ENCODE data around the gene ATP9B.
"Not testable (repeated sequence)": the region's sequence is repeated elsewhere in the genome, so short reads cannot be mapped to it uniquely, and the experiment has no call there.

ATP9B gene

DNA sequence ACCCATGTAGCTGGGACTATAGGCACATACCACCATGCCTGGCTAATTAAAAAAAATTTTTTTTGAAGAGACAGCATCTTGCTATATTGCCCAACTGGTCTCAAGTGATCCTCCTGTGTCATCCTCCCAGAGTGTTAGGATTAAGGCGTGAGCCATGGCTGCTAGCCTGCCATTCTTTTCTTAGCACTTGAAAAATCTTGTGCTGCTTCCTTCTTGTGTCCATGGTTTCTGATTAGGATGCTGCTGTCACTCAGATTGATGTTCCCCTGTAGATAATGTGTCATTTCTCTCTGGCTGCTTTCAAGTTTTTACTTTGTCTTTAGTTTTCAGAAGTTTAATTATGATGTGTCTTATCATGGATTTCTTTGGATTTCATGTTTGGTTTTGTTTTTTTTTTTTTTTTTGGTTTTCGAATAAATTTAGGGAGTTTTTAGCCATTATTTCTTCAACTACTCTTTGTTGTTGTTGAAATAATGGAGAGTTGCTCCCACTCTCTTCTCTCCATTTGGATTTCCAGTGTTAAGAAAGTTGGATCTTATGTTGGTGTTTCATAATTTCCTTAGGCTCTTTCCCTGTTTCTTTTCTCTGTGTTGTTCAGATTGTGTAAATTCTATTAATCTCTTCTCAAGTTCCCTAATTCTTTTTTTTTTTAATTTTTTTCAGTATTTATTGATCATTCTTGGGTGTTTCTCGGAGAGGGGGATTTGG, 2.5 kb downstream of the ATP9B start:
- DNase-seq: peak; percentile 78 to 93 (median 80)

DNA sequence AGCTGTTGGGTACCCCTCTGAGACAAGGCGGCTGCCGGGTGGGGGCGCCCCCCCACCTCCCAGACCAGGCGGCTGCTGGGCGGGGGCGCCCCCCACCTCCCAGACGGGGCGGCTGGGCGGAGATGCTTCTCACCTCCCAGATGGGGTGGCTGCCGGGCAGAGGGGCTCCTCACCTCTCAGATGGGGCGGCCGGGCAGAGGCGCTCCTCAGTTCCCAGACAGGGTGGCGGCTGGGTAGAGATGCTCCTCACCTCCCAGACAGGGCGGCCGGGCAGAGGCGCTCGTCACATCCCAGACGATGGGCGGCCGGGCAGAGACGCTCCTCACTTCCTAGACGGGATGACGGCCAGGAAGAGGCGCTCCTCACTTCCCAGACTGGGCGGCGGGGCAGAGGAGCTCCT, 3.5 kb downstream of the ATP9B start:
- not testable (repeated sequence) for DNase-seq

DNA sequence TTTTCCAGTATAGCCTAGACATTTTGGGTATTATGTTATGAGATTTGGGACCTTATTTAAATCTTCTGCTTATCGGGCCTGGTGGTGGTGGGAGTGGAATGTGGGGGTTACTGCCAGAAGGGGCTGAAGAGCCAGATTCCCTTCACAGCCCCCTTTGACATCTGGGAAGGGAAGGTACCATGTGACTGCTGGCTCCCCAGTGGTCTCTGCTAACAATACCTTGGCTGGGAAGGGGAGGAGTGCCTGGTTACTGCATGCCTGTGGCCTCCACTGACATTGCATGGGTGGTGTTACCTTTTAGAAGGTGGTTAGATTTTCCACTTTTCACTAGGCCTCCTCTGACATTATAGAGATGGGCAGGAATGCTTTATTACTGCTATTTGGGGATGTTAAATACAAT, 8.0 kb downstream of the ATP9B start:
- no peak for DNase-seq

DNA sequence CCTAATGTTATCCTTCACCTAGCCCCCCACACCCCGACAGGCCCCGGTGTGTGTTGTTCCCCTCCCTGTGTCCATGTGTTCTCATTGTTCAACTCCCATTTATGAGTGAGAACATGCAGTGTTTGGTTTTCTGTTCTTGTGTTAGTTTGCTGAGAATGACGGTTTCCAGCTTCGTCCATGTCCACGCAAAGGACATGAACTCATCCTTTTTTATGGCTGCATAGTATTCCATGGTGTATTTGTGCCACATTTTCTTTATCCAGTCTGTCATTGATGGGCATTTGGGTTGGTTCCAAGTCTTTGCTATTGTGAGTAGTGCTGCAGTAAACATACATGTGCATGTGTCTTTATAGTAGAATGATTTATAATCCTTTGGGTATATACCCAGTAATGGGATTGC, 9.6 kb downstream of the ATP9B start:
- not testable (repeated sequence) for DNase-seq

DNA sequence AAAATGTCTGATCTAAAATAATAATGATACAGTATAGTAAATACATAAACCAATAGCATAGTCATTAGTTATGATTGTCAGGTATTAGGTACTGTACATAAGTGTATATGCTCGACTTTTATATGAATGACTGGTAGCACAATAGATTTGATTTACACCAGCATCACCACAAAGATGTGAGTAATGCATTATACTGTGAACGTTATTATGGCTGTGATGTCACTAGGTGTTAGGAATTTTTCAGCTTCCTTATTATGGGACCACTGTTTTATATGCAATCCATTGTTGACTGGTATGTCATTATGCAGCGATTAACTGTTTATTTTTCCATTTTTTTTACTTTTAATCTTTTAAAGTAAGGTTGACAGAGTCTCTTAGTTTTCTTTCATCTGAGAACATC, 23.7 kb downstream of the ATP9B start:
- DNase-seq: no peak

DNA sequence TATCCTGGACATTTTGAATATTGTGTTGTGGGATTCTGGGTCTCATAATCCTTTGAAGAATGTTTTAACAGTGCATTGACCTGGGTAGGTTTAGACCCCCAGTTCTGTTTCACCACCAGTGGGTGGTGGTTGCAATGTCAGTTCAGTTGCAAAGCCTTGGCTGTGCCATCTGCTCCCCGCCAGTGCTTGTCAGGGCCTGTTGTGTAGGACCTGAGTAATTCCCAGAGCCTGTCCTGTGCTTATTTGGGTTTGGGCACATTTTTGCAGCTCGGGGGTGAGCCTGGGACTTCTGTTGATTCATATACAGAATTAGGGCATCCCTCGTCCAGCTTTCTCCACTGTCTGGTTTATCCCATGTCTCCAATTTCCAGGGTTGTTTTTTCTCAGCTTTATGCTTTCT, 24.8 kb downstream of the ATP9B start:
- no peak for DNase-seq

DNA sequence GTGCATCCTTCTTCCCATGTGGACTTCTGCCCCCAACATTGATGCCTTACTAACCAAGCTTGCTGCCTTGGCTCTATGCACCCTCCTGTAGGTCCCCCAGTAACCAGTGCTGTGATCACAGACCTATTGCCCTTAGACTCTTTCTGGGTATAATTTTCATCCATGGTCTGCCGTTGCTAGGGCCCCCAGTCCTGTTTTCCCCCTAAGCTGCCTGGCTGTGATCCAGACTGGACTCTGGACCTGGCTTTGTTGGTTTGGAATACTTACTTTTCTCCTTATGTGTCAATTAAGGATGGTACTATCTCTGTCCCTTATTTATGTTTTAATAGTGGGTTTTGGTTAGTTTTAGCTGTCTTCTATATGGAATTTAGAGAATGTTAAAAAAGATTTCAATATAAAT, 26.0 kb downstream of the ATP9B start:
- no peak for DNase-seq

DNA sequence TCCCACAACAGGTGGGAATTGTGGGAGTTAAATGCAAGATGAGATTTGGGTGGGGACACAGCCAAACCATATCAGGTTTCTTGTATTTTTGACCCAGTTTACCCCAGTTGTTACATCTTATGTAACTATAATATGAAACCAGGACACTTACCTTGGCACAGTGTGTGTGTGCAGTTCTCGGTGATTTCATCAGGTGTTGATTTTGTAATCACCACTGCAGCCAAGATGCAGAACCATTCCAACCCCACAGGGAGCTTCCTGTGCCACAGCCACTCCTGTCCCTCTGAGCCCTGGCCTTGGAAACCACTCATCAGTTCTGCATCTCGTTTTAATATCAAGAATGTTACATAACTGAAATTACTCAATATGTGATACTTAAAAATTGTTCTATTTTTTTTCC, 31.8 kb downstream of the ATP9B start:
- no peak for DNase-seq

DNA sequence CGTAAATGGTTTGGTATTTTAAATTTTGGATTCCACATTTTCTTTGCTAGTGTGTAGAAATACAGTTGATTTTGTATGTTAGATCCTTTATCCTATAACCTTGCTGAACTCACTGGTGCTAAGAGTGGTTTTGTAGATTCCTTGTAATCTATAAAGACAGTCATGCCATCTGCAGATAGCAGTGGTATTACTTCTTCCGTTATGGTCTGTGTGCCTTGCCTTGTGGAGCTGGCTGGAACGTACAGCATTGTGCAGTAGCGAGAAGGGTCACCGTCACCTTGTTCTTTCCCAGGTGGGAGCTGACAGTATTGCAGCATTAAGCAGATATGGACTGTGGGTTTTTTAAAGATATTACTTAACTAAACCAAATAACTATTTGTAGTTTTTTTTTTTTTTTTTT, 33.7 kb downstream of the ATP9B start:
- DNase-seq: no peak

DNA sequence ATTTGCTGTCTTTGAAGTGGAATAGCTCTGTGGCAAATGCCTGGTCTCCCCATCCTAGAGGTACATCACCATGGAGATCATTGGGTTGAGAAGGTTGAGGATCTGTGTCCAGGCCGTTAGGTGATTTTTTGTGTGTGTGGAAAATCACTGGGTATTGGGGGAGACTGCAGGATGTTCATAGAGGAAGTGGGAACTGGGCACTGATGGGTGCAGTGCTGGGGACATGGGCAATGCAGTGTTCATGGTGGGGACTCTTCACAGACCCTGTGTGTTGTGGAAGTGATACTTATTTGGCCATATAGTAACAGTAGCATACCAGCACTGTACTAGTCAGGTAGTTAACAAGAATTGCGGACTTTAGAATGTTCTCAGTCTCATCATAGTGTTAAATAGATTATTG, 34.9 kb downstream of the ATP9B start:
- no peak for DNase-seq

DNA sequence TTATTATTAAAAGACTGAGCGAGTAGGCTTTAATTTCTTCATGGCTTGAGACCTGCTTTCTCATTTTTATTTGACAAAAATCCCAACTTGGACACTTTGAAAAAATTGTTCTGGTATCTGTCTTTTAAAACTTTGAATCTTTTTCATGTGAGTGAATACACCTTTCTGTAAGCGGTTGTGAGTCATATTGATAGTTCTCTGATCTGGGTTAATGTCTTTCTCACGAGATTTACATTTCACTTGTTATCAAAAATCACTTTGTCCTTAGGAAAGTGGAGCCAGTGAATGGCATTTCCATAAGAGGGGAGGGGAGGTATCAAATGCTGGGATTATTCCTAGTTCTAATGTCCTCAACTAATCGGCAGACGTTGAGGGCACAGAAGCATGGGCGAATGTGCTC, 36.3 kb downstream of the ATP9B start:
- DNase-seq: no peak

DNA sequence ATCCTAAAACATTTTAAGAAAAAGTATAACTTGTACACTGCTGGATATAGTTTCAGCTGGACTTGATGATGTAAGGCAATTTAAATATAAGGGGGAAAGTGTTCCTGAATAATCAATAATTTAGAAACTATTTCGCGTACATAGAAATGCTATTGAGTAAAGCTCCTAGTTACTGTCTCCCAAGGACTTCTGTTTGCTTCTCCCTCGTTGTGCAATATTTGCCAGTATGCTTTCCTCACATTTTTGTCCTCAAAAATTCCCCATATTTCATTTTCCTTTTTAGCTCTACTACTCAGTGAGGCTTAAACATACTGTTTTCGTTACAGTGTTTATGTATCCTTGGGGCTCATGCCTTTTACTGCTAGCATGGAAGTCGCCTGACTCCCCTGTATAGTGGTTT, 36.9 kb downstream of the ATP9B start:
- no peak for DNase-seq

DNA sequence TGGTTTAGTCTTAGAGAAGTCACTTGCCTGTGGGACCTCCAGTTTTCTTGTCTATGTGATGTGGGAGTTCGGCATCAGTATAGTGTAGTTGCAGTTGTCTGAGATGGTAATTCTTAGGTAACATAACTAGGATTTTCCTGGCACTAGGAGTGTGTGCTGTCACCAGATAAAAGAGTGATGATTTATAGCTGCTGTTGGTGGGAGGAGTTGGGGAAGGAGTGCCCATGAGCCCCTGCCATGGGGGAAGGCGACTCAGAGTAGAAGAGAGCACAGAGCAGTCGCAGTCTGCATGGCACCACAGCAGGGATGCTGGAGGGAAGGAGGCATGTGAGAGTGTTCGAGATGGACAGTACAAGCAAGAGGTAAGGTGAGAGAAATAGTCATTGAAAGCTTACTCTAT, 38.7 kb downstream of the ATP9B start:
- no peak for DNase-seq

DNA sequence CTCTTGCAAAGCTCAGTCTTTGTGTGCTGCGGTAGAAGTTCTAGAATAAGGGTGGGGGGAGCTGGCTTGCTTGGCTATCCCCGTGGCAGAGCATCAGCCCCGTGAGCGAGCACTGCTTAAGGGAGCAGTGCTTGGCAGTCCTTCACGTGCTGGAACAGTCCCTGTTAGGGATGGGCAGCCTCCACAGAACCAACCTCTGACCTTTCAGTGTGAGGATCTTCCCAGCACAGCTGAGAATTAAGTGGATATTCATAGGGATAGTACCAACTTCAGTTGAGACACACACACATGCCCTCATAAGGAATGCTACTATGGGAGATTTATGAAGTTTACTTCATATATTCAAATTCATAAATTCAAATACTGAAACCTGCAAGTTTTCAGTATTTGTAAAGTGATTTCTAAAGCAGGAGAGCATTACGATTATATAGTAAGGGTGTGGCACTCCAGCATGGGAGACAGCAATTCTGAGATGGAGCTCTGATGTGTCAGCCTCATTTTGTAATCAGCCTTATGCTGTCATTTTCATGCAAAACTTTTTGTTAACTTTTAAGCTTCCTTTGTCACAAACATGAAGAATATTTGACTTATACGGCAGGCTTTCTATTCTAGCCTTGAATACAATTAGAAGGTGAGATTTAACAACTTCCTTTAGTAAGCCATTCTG, 39.5 kb downstream of the ATP9B start:
- DNase-seq: peak in 2 of 4 experiments; percentile 19 to 26

DNA sequence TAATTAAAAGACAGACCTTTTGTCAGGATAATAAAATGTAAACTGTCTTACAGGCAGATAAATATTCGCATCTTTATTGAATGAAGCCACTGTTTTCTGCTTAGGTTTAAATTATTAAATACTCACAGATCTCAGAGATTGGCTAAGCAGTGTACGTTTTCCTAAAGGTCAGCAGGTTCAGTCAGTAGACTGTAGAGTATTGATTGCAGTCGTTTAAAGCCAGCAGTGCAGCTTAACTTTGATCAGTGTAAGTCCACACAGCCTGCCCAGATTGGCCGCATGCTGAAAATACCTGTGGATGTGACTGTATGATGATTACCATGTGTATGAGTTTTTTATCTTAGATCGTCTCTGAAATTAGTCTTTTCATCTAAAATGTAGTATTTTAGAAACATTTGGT, 42.3 kb downstream of the ATP9B start:
- DNase-seq: no peak

DNA sequence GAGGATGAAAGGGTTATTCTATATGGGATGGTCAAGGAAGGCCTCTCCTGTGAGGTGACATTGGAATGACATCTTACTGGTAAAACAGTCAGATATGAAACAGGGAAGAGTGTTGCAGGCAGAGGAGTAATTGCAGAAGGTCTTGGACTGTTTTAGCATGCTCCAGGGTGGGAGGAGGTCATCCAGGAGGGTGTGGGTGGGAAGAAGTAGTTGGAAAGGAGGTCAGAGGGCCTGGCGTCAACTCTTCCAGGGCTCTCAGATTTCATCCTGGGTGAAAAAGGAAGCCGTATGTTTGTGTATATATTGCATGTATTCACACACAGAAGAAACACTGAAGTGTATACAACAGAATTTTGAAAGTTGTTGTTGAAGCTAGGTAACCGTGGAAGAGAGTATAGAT, 48.2 kb downstream of the ATP9B start:
- DNase-seq: peak; percentile 60 to 83 (median 80)

DNA sequence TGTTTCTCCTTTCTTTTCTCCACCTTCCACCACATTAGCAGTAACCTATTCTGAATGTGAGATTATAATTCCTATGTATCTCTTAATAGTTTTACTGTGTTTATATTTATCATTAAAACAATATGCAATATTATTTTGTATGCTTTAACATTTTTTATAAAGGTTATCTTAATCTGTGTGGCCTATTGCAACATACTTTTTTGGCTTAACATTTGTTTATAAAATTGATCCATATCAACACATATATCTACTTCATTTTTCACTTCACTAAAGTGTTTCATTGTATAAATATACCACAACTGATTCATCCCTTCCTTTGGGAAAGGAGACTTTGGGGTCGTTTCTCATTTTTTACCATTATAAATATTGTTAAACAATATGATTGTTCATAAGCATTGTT, 48.6 kb downstream of the ATP9B start:
- DNase-seq: no peak

DNA sequence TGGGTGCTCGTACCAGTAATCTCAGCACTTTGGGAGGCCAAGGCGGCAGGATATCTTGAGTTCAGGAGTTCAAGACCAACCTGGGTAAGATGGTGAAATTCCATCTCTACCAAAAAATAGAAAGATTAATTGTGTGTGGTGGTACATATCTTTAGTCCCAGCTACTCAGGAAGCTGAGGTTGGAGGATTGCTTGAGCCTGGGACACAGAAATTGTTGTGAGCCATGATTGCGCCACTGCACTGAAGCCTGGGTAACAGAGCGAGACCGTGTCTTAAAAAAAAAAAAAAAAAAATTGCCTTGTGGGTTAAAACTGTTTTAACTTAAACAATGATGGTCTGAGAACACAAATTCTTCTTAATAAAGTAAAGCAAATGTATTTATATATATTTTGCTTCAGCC, 49.6 kb downstream of the ATP9B start:
- DNase-seq: no peak

DNA sequence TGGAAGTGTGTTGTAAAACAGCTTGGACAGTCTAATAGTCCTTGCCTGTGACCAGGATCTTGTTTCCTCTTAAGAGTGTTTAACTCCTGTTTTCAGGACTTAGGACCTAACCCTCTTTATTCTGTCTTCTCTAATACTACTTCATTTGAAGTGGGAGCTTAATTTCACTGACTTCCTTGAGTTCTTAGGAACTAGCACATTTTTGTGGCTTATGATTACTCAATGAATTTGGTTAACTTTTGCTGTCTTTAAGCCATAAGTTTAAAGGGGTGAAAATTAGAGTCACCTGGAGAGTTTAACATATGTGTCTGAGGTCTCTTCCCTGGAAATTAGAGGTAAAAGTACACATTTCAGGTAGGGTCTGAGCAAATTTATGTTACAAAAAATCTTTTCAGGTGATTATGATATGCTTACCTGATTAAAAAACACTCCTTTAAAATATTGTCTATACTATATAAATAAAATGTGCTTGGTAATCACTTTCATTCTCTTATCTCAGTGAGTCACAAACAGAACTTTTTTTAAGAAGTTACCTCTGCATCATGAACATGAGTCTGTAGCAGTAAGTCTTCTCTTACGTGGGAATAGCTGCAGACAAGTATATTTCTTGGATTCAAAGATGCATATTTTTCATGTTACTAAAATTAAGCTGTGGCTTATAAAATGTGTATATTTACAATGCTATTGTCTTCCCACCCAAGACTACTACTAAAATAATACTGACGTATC, 52.7 kb downstream of the ATP9B start:
- no peak for DNase-seq

DNA sequence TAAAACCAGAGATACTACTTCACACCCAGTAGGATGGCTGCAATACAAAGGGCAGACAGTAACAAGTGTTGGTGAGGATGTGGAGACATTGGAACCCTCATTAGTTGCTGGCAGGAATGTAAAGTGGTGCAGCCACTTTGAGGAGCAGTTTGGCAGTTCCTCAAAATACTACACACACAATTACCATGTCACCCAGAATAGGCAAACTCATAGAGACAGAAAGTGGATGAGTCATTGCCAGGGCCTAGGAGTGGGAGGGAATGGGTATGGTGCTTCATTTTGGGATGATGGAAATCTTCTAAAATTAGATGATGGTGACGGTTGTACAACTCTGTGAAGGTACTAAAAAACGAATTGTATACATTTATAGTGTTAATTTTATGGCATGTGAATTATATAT, 54.8 kb downstream of the ATP9B start:
- DNase-seq: peak; percentile 39 to 69 (median 50)

DNA sequence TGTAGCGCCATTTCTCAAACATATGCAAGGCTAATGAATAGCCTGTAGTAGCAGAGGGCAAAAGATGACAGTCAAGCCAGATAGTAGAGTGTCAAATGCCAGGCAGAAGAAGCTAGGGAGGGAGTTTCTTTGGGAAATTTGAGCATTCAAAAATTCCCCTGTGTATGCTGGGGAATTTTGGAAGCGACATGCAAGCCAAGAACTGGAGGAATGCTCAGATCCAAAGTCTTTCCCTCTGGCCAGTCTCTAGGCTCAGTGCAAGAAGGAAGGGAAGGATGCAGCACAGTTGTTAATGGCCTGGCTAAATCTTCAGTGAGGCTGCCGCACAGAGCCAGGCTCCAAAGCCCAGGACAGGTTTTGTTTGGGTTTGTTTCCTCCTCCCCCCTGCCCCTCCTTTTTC, 59.9 kb downstream of the ATP9B start:
- DNase-seq: no peak

DNA sequence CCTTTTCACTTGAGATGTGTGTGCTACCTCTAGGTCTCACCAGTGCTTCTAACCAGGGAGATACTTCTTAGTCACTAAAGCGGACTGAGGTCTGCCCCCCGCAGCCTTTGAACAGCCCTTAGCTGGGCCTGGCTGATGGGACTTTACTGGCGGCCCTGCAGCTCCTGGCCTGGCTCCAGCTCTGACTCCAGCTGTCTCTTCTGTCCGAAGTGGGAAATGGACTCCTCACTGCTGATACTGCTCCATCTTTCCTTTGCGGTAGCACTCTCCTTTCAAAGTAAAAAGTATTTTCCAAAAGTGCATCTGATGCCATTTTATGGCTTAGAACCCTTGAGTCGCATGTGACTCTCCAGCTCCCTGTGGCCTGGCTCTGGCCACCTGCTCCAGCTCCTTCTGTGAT, 64.5 kb downstream of the ATP9B start:
- DNase-seq: no peak

DNA sequence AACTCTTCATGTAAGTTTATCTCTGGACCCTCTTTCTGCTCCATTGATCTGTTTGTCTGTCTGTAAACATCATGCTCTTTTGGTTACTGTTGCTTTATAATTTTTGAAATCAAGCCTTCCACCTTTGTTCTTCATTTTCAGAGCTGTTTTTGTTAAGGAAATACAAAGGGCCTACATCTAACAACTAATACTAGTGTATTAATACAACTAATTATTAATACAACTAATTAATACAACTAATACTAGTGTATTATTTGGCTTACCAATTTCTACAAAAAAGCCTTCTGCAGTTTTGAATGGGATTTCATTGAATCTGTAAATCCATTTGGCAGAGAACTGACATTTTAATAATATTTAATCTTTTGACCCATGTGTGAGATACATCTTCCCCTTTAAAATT, 66.7 kb downstream of the ATP9B start:
- no peak for DNase-seq

DNA sequence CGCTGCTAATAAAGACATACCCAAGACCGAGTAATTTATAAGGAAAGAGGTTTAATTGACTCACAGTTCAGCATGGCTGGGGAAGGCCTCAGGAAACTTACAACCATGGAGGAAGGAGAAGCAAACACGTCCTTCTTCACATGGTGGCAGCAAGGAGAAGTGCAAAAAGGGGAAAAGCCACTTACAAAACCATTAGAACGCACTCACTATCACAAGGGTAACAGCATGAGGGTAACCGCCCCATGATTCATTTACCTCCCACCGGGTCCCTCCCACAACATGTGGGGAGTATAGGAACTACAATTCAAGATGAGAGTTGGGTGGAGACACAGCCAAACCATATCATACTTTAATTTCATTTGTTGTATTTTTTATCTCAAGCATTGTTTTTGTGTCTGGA, 67.5 kb downstream of the ATP9B start:
- DNase-seq: peak; percentile 41 to 78 (median 62)

Data from suppressor macrophage (primary cell).